Esophagus muscularis mucosa (tissue), 3 donors: Measurements from ENCODE around the gene C16orf90.

Source experiments
- CTCF ChIP-seq, 3 experiments: fragments of 200-600 bp in 2 of 3; fragments of 450-650 bp in 1 of 3; sonication (generic) in 2 of 3; IDR thresholded peaks; one replicate each; pipeline ENCODE4 v1.5.1; 2017 to 2019; ENCODE audit warnings: antibody characterized with exemption in 3 of 3, mild to moderate bottlenecking in 2 of 3, moderate library complexity in 1 of 3
- POLR2A ChIP-seq: fragments of 450-650 bp; IDR thresholded peaks from one replicate; pipeline ENCODE4 v1.6.1; 2017; ENCODE audit warnings: antibody characterized with exemption, moderate library complexity, mild to moderate bottlenecking, low read depth

DNA sequence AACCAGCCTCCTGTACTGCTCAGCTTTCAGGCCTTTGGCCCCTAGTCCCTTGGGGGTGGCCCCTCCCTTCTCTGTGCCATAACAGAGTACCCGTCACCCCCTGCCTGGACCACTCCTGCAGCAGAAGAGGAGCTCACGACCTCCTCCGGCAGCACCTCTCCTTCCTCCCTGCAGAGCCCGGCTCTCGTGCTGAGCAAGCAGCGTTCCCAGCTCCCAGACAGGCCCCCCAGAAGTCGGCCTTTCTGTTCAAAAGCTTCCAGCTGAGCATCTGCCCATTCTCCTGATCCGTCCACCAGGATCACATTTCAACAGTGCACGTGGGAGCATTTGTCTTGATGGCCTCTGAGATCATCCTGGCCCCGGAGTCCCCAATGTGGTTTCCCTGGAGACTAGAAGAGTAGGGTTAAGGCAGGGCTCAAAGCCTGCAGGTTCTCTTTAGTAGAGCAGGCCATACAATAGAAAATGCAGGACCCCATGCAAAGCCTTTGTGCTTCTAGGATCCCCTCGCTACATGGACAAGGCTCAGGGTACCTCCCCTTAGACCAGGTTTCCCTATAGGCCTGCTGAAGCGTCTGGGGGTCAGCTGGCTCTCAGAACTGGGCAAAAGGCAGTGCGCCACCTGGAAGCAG is 46.4 kb upstream of the C16orf90 start:
- TF ChIP-seq CTCF (IDR thresholded peaks at IDR 0.05) (no peak), POLR2A (no peak)
